ENCODE measurements around the gene MRGPRF. TPM values are rescaled to one million over a fixed set of nuclear protein-coding genes. Genes with fewer than 3 reads are reported as not detected.
A peak's percentile ranks its signal among the peaks of the same experiment; 100 is the strongest.

The MRGPRF gene
- total and polyA plus RNA-seq, 2 of the 8 experiments (the other 6 are each of a cell fraction or from before 2014, with no cell fraction given) = 7.5 to 11.0 TPM

GRCh38 chr11:68990995-68991780 is 21.9 kb downstream of the MRGPRF start:
- Histone ChIP-seq H3K4me3 (ENCODE audit: extremely low read depth in 1 of 4, insufficient read depth in 2 of 4, low read depth in 3 of 4, low read length in 4 of 4) (no peak overlapping the region), H2BK12ac (ENCODE audit: low read depth, low read length) (peak overlapping the region; percentile 27; the same call in 1 of the 2 replicates), H3K23ac (ENCODE audit: insufficient read length) (no peak overlapping the region), H2AK5ac (ENCODE audit: low read depth, low read length) (no peak overlapping the region), H3K4me1 (replicated peaks in 1 of 4; ENCODE audit: control insufficient read depth in 3 of 4, insufficient read depth in 4 of 4, low read length in 3 of 4) (no peaks in the 10 kb centered on the region), H3K56ac (replicated peaks; ENCODE audit: insufficient read length, low read depth, low read length) (no peak overlapping the region), H3K36me3 (ENCODE audit: control insufficient read depth in 2 of 4, insufficient read depth in 4 of 4, low read length in 3 of 4) (no peaks in the 10 kb centered on the region), H3K4me2 (ENCODE audit: insufficient read depth in 1 of 2, low read depth in 2 of 2, low read length in 2 of 2) (no peak overlapping the region), H2BK5ac (ENCODE audit: low read depth, low read length) (no peak overlapping the region), H3K4ac (replicated peaks; ENCODE audit: insufficient read length, low read depth, low read length) (no peak overlapping the region), H3K14ac (ENCODE audit: insufficient read length) (no peak overlapping the region), H4K5ac (ENCODE audit: insufficient read length, low read depth, low read length) (no peak overlapping the region), H3K9ac (replicated peaks in 1 of 4; ENCODE audit: extremely low read depth in 1 of 4, low read depth in 3 of 4, low read length in 3 of 4) (no peak overlapping the region), H2BK15ac (ENCODE audit: low read length) (no peak overlapping the region), H2AFZ (ENCODE audit: low read length) (no peak overlapping the region), H2BK120ac (replicated peaks; ENCODE audit: low read depth, low read length) (no peak overlapping the region), H3K9me3 (ENCODE audit: insufficient read depth in 2 of 2, low read depth in 1 of 2, low read length in 1 of 2) (peaks cover 0 to 4% of the 10 kb centered on the region in 2 experiments; a peak in 1 of 4 replicates), H3K23me2 (ENCODE audit: low read depth, low read length) (no peaks in the 10 kb centered on the region), H3K27me3 (replicated peaks in 1 of 4; ENCODE audit: control insufficient read depth in 3 of 4, extremely low read depth in 1 of 4, insufficient read depth in 3 of 4, low read length in 3 of 4) (no peaks in the 10 kb centered on the region), H3K18ac (ENCODE audit: extremely low read depth, low read length) (no peak overlapping the region), H3K27ac (ENCODE audit: low read depth, low read length) (no peak overlapping the region), H2BK20ac (ENCODE audit: low read length) (no peak overlapping the region), H3K79me2 (ENCODE audit: control insufficient read depth in 1 of 2, insufficient read depth in 2 of 2, low read length in 2 of 2) (no peaks in the 10 kb centered on the region), H4K8ac (ENCODE audit: extremely low read depth, insufficient read depth, low read length) (peak overlapping the region; percentile 77), H4K20me1 (replicated peaks in 1 of 2; ENCODE audit: control insufficient read depth in 1 of 2, insufficient read depth in 2 of 2, low read length in 2 of 2) (peaks cover 0 to 2% of the 10 kb centered on the region in 2 experiments), H3K79me1 (ENCODE audit: low read depth, low read length) (no peaks in the 10 kb centered on the region), H4K91ac (replicated peaks; ENCODE audit: insufficient read length, low read length) (no peak overlapping the region)
- ChIA-PET POLR2A (ENCODE audit: partially characterized antibody) (no interaction called here), CTCF (ENCODE audit: partially characterized antibody) (interaction anchor here (1.0 kb wide), 1 partner anchor 35 kb away, joined by 3 read pairs; no protein-coding TSS in a partner anchor)
- FAIRE-seq (no peak), DNase-seq (ENCODE audit: low read depth in 1 of 2, low spot score in 2 of 2) (no peak)
- TF ChIP-seq POU5F1 (IDR thresholded peaks at IDR 0.05; ENCODE audit: low read depth, low read length) = no peak
- TF ChIP-seq TEAD4 (IDR thresholded peaks at IDR 0.05; ENCODE audit: low read depth, low read length) = no peak
- no peak for TF ChIP-seq BCL11A (IDR thresholded peaks at IDR 0.05; ENCODE audit: low read depth in 2 of 2, low read length in 2 of 2)
- no peak for TF ChIP-seq KDM1A (IDR thresholded peaks at IDR 0.05; ENCODE audit: borderline replicate concordance, low read length)
- TF ChIP-seq GTF2F1 (IDR thresholded peaks at IDR 0.05; ENCODE audit: borderline replicate concordance, low read depth, low read length) = no peak
- WGBS, 2 experiments (ENCODE audit: extremely low coverage in 1 of 2, insufficient coverage in 1 of 2, insufficient read length in 1 of 2, insufficient replicate concordance in 2 of 2, low coverage in 1 of 2, low lambda C conversion rate in 2 of 2, missing lambda C conversion rate in 1 of 2) = 88% methylated on average over 15 of the region's 16 CpGs; no CpG with 5 or more reads in 1 of the 2 experiments

Measured in H1 (cell line).